ENCODE results near the gene CSTPP1. TPM values are rescaled to one million over a fixed set of nuclear protein-coding genes. Genes with fewer than 3 reads are reported as not detected.

CSTPP1 gene
- total and polyA plus RNA-seq, 2 donors (not counting 3 experiments of a cell fraction or from before 2014, with no cell fraction given), result 25.9 to 38.2 TPM

DNA sequence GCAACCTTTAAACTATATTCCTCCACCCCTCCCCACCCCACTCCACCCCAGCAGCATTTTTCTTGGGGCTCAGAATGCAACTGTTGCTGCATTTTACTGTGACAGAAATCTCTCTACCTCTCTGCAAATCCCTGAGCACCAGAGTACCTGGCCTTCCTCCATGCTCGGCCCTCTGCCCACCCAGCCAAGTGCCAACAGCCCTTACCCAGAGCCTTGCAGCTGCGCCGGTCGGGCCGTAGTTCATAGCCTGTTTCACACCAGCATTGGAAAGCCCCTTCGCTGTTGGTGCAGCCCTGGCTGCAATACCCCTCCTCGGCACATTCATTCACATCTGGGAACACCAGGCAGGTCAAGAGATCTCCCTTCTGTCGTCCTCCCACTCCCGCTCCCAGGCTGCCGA is 41.6 kb upstream of the CSTPP1 start:
- Histone ChIP-seq H2AFZ (ENCODE audit: low read depth, low read length) (no peak overlapping the region), H3K9me1 (replicated peaks; ENCODE audit: control insufficient read depth, extremely low read depth, insufficient read depth, low read length) (no peaks in the 10 kb centered on the region), H3K4me3 (replicated peaks in 1 of 3; ENCODE audit: insufficient read depth in 1 of 3, low read depth in 1 of 3, low read length in 3 of 3) (no peak overlapping the region), H3K9ac (replicated peaks; ENCODE audit: extremely low read depth, insufficient read depth, low read length) (no peak overlapping the region), H4K20me1 (replicated peaks; ENCODE audit: control insufficient read depth, extremely low read depth, insufficient read depth, low read length) (no peaks in the 10 kb centered on the region), H3K36me3 (ENCODE audit: control insufficient read depth in 2 of 2, extremely low read depth in 1 of 2, insufficient read depth in 2 of 2, low read length in 2 of 2) (no peaks in the 10 kb centered on the region), H3K4me2 (ENCODE audit: insufficient read depth, low read length) (no peak overlapping the region), H3K4me1 (ENCODE audit: control insufficient read depth, extremely low read depth, insufficient read depth, low read length) (no peaks in the 10 kb centered on the region), H3K79me2 (ENCODE audit: control insufficient read depth, insufficient read depth, low read length) (no peaks in the 10 kb centered on the region), H3K9me3 (replicated peaks; ENCODE audit: control insufficient read depth, insufficient read depth, low read length) (no peaks in the 10 kb centered on the region), H3K27me3 (ENCODE audit: control insufficient read depth in 2 of 2, insufficient read depth in 2 of 2, low read length in 2 of 2) (no peaks in the 10 kb centered on the region), H3K27ac (ENCODE audit: insufficient read depth, low read depth, low read length) (no peak overlapping the region)
- no peak for FAIRE-seq
- ChIA-PET POLR2A (no interaction called here), CTCF (interaction anchor here (1.9 to 7.4 kb wide), 2 partner anchors 12 to 259 kb away, joined by 5 to 120 read pairs; no protein-coding TSS in a partner anchor)
- TF ChIP-seq EZH2 (IDR thresholded peaks at IDR 0.05; ENCODE audit: borderline replicate concordance, low read depth, low read length, severe bottlenecking) (no peak), FOS (IDR thresholded peaks at IDR 0.05; ENCODE audit: borderline replicate concordance, insufficient read depth, low read length) (no peak), MYC (IDR thresholded peaks at IDR 0.05; ENCODE audit: low read depth, low read length) (no peak), JUN (IDR thresholded peaks at IDR 0.05; ENCODE audit: borderline replicate concordance, insufficient read depth, insufficient read length, low read depth) (no peak), POLR2AphosphoS5 (IDR thresholded peaks at IDR 0.05; ENCODE audit: insufficient read depth, low read depth, low read length) (no peak), POLR2A (IDR thresholded peaks at IDR 0.05; ENCODE audit: low read depth, low read length) (no peak), GATA2 (IDR thresholded peaks at IDR 0.05; ENCODE audit: insufficient read depth, insufficient read length, low read depth, low read length) (no peak)
- TF ChIP-seq, protein P1, sequence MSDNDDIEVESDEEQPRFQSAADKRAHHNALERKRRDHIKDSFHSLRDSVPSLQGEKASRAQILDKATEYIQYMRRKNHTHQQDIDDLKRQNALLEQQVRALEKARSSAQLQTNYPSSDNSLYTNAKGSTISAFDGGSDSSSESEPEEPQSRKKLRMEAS (IDR thresholded peaks at IDR 0.05; ENCODE audit: insufficient read depth, insufficient read length), result no peak
- TF ChIP-seq, protein P2, sequence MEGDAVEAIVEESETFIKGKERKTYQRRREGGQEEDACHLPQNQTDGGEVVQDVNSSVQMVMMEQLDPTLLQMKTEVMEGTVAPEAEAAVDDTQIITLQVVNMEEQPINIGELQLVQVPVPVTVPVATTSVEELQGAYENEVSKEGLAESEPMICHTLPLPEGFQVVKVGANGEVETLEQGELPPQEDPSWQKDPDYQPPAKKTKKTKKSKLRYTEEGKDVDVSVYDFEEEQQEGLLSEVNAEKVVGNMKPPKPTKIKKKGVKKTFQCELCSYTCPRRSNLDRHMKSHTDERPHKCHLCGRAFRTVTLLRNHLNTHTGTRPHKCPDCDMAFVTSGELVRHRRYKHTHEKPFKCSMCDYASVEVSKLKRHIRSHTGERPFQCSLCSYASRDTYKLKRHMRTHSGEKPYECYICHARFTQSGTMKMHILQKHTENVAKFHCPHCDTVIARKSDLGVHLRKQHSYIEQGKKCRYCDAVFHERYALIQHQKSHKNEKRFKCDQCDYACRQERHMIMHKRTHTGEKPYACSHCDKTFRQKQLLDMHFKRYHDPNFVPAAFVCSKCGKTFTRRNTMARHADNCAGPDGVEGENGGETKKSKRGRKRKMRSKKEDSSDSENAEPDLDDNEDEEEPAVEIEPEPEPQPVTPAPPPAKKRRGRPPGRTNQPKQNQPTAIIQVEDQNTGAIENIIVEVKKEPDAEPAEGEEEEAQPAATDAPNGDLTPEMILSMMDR (IDR thresholded peaks at IDR 0.05; ENCODE audit: extremely low read depth in 1 of 2, insufficient read depth in 1 of 2, low read depth in 1 of 2, low read length in 2 of 2), result no peak
- dilution Hi-C loops (cut with MboI; ENCODE audit: extremely low pct_ligation_motif_present, low sequenced_read_pairs) (no loop called here), intact Hi-C loops (cut with micrococcal nuclease) (no loop called here)
- no peak for DNase-seq (ENCODE audit: low read depth, low spot score)
- BruUV-seq (replicated peaks), result no TSS peak

Measured in endothelial cell of umbilical vein (primary cell).